ENCODE data around the gene DEPDC5. TPM values are rescaled to one million over a fixed set of nuclear protein-coding genes. Genes with fewer than 3 reads are reported as not detected.

Gene DEPDC5
- total RNA-seq, 4 donors from 2014 or later = 17.5 to 30.4 (median 22.8) TPM

GRCh38 chr22:31893460-31893859 lies 139.6 kb downstream of the DEPDC5 start:
- DNase-seq = no peak
- no peak overlapping the region for H3K27ac ChIP-seq
- TF ChIP-seq CTCF (IDR thresholded peaks at IDR 0.05) = no peak
- TF ChIP-seq POLR2A (IDR thresholded peaks at IDR 0.05) = no peak
- H3K27me3 ChIP-seq = no peaks in the 10 kb centered on the region
- H3K36me3 ChIP-seq = peaks cover 12 to 13% of the 10 kb centered on the region in 2 donors
- H3K9me3 ChIP-seq = no peaks in the 10 kb centered on the region
- H3K4me1 ChIP-seq = peaks cover 8 to 11% of the 10 kb centered on the region in 2 donors
- intact Hi-C loops (cut with DNase I) = no loop called here
- WGBS, 2 donors = 88 to 92% methylated on average over 6 of the region's 6 CpGs
- no peak overlapping the region for H3K4me3 ChIP-seq (replicated peaks in 1 of 3)

- H3K4me3 ChIP-seq (replicated peaks in 1 of 3) = no peak overlapping the region
- H3K36me3 ChIP-seq = peaks cover 13 to 16% of the 10 kb centered on the region in 2 donors
- no peaks in the 10 kb centered on the region for H3K9me3 ChIP-seq
- TF ChIP-seq CTCF (IDR thresholded peaks at IDR 0.05) (no peak), POLR2A (IDR thresholded peaks at IDR 0.05) (no peak)
- intact Hi-C loops (cut with DNase I) = no loop called here
- 96 to 98% methylated on average over 2 of the region's 2 CpGs for whole genome bisulfite sequencing, 2 donors
- H3K27ac ChIP-seq = no peak overlapping the region
- no peak for DNase-seq
- H3K4me1 ChIP-seq = peaks cover 8 to 11% of the 10 kb centered on the region in 2 donors
- H3K27me3 ChIP-seq = no peaks in the 10 kb centered on the region
These were observed 141.7 kb downstream of the DEPDC5 start for GRCh38 chr22:31895411-31896123.

- Histone ChIP-seq H3K36me3 (peaks cover 13 to 16% of the 10 kb centered on the region in 2 donors), H3K4me3 (replicated peaks in 1 of 3) (no peak overlapping the region), H3K9me3 (no peaks in the 10 kb centered on the region), H3K27ac (no peak overlapping the region), H3K27me3 (no peaks in the 10 kb centered on the region), H3K4me1 (peaks cover 3 to 4% of the 10 kb centered on the region in 2 donors)
- intact Hi-C loops (cut with DNase I) = no loop called here
- DNase-seq = no peak
- TF ChIP-seq CTCF (IDR thresholded peaks at IDR 0.05) (no peak), POLR2A (IDR thresholded peaks at IDR 0.05) (no peak)
- 93 to 97% methylated on average over 1 of the region's 1 CpG for WGBS, 2 donors
These were observed 142.7 kb downstream of the DEPDC5 start for GRCh38 chr22:31896472-31896871.

- 80 to 84% methylated on average over 16 of the region's 16 CpGs for WGBS, 2 donors
- no peaks in the 10 kb centered on the region for H3K27me3 ChIP-seq
- no peak for TF ChIP-seq POLR2A (IDR thresholded peaks at IDR 0.05)
- TF ChIP-seq CTCF (IDR thresholded peaks at IDR 0.05) = no peak
- no peak for DNase-seq
- no peaks in the 10 kb centered on the region for H3K9me3 ChIP-seq
- H3K4me1 ChIP-seq = no peaks in the 10 kb centered on the region
- no peak overlapping the region for H3K27ac ChIP-seq
- peaks cover 13 to 16% of the 10 kb centered on the region in 2 donors for H3K36me3 ChIP-seq
- intact Hi-C loops (cut with DNase I) = no loop called here
- H3K4me3 ChIP-seq (replicated peaks in 1 of 3) = no peak overlapping the region
These were observed 144.3 kb downstream of the DEPDC5 start for GRCh38 chr22:31897842-31898805.
